T-helper 1 cell treated with Interleukin-12 subunit alpha and Interleukin-12 subunit beta and Interleukin-4 antibody, amounts not matched to agents 30 ng/mL and 1 ng/mL, for 36 hours (primary cell): Measurements from ENCODE around the gene TREML1. TPM values are rescaled to one million over a fixed set of nuclear protein-coding genes. Genes with fewer than 3 reads are reported as not detected.
"Not testable (repeated sequence)": the region's sequence is repeated elsewhere in the genome, so short reads cannot be mapped to it uniquely, and the experiment has no call there.

Experiments used
- intact Hi-C: fragments of 100-400 bp; cut with micrococcal nuclease; formaldehyde crosslinking; loops from one replicate; pipeline ENCODE4 v1.15.1; 2024
- total RNA-seq: library from RNA; stranded (reverse); gene quantifications from 2 replicates; pipeline ENCODE4 v1.2.3, GENCODE V29; 2022

The TREML1 gene
- total RNA-seq, 1 donor from 2014 or later: not detected

DNA sequence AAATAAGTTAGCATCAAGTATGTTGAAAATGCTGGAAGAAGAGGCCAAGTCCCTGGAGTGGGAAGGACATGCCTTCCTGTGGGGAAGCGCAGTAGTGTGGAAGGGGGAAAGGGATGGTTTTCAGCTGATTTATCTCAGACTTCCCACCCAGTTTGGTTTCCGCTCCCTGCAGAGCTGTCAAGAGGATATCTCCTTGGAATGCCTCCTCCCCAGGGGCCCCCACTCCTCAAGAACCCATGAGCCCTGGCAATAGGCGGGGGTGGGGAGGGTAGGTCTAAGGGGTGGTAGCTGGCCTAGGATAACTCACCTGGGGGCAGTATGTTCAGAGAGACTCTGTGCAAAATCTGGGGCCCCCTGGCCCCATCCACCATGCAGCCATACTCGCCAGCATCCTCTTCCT, 696 bp downstream of the TREML1 start:
- intact Hi-C loops: no loop called here

DNA sequence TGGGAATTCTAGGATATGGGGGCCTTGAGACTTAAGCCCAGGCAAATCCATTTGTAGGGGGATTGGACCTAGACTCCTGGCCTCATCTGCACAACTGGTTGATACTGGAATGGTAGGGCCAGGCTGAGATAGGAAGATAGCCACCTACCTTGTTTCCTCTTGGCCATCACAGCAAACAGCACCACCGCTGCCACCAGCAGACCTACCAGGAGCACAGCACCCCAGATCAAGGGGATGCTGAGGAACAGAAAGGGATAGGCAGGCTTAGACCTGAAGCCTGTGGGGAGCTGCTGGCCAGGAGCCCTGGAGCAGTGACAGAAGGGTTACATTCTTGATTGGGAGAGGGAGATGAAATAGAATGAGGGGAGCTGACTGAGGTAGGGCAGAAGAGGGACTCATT, 3.5 kb downstream of the TREML1 start:
- intact Hi-C loops: no loop called here

DNA sequence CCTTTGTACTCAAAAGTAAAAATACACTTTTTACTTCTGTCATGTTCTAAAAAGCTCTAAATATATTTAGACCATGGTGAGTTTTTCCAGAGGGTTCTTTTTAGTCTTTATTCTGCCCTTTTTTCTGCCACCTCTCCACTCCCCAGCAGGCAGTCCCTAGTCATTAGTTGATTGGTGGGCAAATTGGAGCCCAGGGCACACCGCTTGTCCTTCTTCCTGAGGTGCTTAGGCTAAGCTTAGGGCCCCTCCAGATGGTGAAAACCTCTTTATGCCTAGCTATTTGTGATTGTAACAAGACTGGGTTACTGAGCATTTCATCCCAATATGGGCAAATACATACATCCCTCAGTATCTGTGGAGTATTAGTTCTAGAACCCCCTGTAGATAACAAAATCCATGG, 6.2 kb downstream of the TREML1 start:
- intact Hi-C loops: no loop called here

DNA sequence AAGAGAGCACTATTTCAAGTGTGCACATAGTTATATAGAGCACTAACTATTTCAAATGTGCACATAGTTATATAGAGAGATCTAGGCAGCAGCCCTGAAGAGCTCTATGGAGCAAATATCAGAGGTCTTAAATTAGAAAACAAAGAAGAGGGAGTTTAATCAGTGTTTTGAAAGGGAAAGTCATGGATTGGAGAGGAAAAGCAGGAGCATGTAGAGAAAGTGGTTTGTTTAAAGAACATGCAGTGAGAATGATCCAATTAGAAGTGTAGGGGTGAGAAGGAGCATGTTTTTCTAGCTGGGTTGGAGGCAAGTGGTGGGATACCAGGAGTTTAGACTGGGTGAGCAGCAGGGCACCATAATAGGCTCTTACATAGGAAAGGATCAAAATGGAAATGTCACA, 17.2 kb downstream of the TREML1 start:
- intact Hi-C loops: no loop called here

DNA sequence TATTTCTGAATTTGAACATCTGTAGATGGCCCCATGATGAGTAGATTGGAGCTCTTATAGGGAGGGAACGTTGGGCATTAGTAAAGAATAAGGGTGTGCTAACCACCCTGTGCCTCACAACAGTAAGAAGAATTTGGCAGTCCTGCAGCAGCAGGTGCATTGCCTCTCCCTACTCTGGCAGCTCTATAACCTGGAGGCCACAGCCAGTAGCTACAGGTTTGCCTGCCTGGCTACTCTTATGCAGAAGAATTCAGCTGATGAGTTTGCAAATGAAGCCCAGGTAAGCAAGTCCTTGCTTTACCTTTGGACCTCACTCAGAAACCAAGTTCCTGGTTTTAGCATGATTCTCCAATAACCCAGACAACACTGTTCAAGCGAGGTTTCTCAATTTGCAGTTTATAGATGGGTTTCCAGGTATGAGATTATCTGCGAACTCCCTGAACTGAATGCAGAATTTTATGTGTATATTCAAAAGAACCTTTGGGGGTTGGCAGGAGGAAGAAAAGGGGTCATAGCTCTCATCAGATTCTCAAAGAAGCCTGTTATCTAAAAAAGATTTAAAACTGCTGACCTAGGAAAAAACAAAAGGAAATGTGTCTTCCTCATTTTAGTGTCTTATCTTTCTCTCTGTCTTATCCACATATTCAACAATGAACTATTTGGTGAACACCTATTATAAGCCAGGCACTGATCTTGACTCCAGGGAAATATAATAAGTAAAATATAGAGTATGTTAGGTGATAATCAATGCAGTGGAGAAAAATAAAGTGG, 18.9 kb downstream of the TREML1 start:
- intact Hi-C loops: no loop called here

DNA sequence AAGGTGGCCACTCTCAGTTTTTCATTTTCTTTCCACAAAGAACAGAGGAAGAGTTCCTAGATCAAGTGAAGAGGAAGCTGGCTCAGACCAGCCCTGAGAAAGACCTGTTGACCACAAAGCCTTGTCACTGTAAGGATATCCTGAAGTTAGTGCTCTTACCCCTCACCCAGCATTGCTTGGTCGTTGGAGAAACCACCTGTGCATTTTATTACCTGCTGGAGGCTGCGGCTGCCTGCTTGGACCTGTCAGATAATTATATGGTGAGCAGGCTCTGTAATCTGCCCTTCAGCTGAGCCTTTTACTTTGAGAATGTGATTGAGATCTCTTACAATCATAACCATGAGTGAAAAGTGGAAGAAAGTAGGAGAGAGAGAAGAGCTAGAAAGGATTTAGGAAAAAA, 21.9 kb downstream of the TREML1 start:
- intact Hi-C loops: no loop called here

DNA sequence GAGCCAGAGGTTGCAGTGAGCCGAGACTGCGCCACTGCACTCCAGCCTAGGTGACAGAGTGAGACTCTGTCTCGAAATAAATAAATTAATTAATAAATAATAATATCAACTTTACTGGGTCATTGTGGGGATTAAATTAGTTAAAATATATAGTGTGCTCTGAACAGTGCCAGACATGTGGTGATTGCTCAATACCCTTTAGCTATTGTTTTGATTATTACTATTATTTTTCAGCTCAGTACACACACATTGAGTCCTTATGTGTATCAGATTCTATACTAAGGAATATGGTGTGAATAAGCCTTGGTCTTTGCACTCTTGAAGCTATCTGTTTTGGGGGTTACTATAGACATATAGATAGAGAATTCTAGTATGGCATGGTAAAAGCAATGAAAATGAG, 28.9 kb downstream of the TREML1 start:
- intact Hi-C loops: no loop called here

DNA sequence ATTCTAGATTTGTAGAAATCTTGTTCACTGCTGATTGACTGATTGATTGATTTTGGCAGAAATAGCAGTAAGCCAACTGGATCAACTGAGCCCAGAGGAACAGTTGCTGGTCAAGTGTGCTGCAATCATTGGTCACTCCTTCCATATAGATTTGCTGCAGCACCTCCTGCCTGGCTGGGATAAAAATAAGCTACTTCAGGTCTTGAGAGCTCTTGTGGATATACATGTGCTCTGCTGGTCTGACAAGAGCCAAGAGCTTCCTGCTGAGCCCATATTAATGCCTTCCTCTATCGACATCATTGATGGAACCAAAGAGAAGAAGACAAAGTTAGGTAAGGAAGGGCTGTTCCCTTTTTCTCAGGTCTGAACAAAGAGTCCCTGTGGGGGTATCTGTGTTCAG, 31.2 kb downstream of the TREML1 start:
- intact Hi-C loops: no loop called here

DNA sequence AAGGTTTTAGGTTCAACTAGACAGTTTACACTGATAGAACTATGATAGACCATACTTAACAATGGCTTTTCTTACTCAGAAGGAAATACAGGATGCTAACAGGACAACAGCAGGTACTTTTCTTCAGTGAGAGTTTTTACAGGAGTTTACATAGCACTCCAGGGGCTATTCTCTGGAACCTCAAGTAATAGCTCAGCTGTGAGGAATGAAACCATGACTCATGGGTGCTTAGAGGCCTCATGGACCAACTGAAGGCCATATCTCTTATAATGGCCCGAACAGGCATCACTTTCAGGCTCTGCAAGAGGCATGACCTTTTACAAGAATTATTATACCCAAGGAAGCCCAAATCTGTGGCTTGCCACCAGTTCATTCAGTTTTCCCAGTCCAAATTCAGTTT, 31.8 kb downstream of the TREML1 start:
- intact Hi-C loops: no loop called here

DNA sequence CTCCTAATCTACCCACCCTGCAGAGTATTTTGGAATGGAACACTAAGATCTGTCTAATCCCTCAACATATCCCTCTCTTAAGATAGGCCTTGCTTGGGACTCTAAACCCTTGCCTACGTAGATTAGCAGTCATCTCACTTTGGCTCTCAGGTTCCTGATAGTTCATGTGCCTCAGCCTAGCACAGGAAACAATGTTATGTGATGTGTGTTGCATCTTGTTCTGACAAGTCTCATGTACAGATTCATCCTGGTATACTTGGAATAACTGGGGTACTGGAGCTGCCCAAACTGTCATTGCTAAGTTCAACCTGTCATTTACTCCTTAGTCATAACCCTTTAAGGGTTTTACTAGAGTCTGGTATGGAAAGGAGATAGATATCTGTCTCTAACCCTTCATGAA, 34.1 kb downstream of the TREML1 start:
- intact Hi-C loops: no loop called here

DNA sequence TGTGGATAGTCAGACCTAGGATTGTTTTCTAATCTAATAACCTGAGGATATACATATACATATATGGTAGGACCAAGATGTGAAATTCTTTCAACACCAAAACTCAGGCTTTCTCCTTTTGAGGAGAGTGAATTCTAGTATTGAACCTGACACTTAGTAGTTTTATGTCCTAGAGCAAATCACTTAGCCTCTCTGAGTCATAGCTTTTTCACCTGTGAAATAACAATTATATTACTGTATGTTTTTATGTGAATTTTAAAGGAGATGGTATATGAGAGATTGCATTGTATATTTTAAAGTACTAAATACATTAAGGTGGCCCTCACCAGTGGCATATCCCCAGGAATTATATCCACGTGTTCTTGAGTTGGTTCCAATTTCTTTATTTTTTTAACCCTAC, 34.6 kb downstream of the TREML1 start:
- intact Hi-C loops: no loop called here

DNA sequence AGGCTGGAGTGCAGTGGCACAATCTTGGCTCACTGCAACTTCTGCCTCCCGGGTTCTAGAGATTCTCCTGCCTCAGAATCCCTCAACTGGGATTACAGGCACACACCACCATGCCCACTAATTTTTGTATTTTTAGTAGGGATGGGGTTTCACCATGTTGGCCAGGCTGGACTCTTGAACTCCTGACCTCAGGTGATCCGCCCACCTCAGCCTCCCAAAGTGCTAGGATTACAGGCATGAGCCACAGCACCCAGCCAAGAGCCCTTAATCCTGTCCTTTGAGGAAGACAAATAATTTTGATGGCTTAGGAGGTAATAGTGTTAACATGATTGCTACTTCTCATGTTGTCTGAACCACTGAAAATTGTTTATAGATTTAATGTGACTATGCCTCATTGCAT, 39.1 kb downstream of the TREML1 start:
- intact Hi-C loops: not testable (repeated sequence)

DNA sequence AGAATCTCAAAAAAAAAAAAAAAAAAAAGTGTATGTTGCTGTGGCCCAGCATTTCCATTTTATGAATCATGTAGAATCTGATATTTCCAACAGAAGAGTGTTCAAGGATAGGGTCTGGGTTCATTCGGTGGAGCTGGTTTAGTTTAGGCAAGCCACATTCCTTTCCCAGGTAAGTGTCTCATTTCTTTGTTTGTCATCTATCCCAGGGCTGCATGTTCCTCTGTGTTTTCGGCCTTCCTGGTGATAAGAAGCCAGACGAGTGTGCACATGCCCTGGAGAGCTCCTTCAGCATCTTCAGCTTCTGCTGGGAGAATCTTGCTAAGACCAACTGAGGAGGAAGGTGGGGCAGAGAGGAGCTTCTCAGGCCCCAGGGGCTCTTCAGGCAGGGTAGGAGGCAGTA, 43.1 kb downstream of the TREML1 start:
- intact Hi-C loops: no loop called here

DNA sequence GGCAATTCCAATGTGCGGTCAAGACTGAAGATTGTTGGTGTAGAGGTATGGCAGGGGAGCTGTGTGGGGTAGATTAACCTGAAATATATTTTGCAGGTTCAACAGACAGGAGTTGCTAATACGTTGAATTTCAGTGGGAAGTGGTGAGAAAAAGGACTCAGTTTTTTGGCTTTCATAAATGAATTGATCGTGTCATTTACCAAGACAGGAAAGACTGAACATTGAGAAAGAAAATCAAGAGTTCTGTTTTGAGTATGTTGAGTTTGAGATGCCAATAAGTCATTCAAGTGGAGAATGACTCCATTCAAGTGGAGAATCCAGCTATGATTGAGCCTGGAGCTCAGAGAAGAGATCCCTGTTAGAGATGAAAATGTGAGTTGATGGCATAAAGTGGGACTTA, 50.3 kb downstream of the TREML1 start:
- intact Hi-C loops: no loop called here

DNA sequence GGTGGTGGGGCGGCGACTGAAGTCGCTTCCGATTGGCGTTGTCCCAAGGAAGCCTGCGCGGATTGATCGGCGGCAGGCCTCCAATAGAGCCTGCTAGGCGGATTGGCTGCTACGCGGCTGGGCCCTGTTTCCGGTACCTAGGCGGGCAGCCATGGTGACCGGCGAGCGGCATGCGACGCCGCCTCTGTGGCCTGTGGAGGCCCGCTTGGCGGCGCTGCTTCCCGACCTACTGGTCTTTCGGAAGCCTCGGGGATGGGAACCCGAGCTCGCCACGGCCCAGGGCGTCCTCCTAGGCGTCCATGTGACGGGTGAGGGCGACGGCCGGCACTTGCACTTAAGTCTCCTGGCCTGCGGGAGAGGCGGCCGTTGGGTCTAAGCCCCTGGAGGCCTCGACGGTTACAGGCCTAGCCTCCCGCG, 53.3 kb downstream of the TREML1 start:
- intact Hi-C loops: no loop called here

Other genes with a start within 250 kb of the TREML1 start
- 1.7 and 2.1 TPM in 2 replicates for gene UNC5CL, start 115.1 kb downstream of the TREML1 start, total RNA-seq
- gene TSPO2, start 111.9 kb downstream of the TREML1 start, total RNA-seq: not detected in 2 replicates
- gene APOBEC2, start 101.1 kb downstream of the TREML1 start, total RNA-seq: not detected in 2 replicates
- gene OARD1, start 82.0 kb downstream of the TREML1 start, total RNA-seq: 24.3 and 25.2 TPM in 2 replicates
- gene NFYA, start 81.4 kb downstream of the TREML1 start, total RNA-seq: 33.3 and 34.6 TPM in 2 replicates
- gene TREM2, start 8.8 kb upstream of the TREML1 start, total RNA-seq: not detected in 2 replicates
- 21.5 and 23.3 TPM in 2 replicates for gene TREML2, start 46.8 kb upstream of the TREML1 start, total RNA-seq
- gene TREML4, start 74.0 kb upstream of the TREML1 start, total RNA-seq: not detected in 2 replicates
- not detected in 2 replicates for gene TREM1, start 132.3 kb upstream of the TREML1 start, total RNA-seq
- not detected in 2 replicates for gene NCR2, start 181.3 kb upstream of the TREML1 start, total RNA-seq